AG04450 (cell line): ENCODE data around the gene ANXA4. TPM values are rescaled to one million over a fixed set of nuclear protein-coding genes. Genes with fewer than 3 reads are reported as not detected.

Source experiments
- CTCF ChIA-PET: fragments of 300-600, 350-600 bp; formaldehyde crosslinking; extraction: SDS; loops from one replicate; lab custom pipeline; 2022; ENCODE audit warnings: antibody characterized with exemption, inconsistent platforms; lab: Charles Lee
- POLR2A ChIA-PET: fragments of 350-600 bp; formaldehyde crosslinking; extraction: SDS; loops from one replicate; lab custom pipeline; 2021; ENCODE audit warnings: antibody characterized with exemption, inconsistent platforms; lab: Yijun Ruan, JAX
- DNase-seq: peaks from one replicate; pipeline ENCODE4 v3.0.0-alpha.2; 2011; ENCODE audit warnings: low read depth, low spot score
- H3K27ac ChIP-seq: one replicate; pipeline ENCODE4 v1.5.1; 2012; ENCODE audit warnings: low read depth, low read length, control low read depth
- H3K27me3 ChIP-seq: one replicate; pipeline ENCODE4 v1.6.0; 2012; ENCODE audit warnings: low read length; ENCODE audit not compliant: control insufficient read depth, insufficient read depth
- H3K4me3 ChIP-seq: 2 replicates; pipeline ENCODE4 v1.5.1; 2011; ENCODE audit warnings: mild to moderate bottlenecking, low read depth, low read length, control low read depth
- H3K9me3 ChIP-seq: 2 replicates; pipeline ENCODE4 v1.5.1; 2012; ENCODE audit warnings: low read length; ENCODE audit not compliant: control insufficient read depth, insufficient read depth
- CTCF ChIP-seq: IDR thresholded peaks from 2 replicates; pipeline ENCODE4 v1.5.1; 2011; ENCODE audit warnings: low read depth, low read length, control low read depth, inconsistent platforms
- polyA plus RNA-seq: library from polyadenylated mRNA; depleted of rRNA; stranded (reverse); fragments of >200 nt; gene quantifications from 2 replicates; pipeline ENCODE4 v1.2.3, GENCODE V29; 2011

ANXA4 gene
- polyA plus RNA-seq, 1 experiment = 105 TPM

- DNase-seq = peak; percentile 62
- Histone ChIP-seq H3K27ac (peak overlapping the region; percentile 47), H3K27me3 (no peaks in the 10 kb centered on the region), H3K4me3 (no peak overlapping the region), H3K9me3 (no peaks in the 10 kb centered on the region)
- no peak for TF ChIP-seq CTCF
- ChIA-PET CTCF (interaction anchor here (0.5 to 3.8 kb wide), 6 partner anchors 13 to 65 kb away, joined by 3 to 28 read pairs (median 4); no protein-coding TSS in a partner anchor), POLR2A (interaction anchor here (1.0 to 2.2 kb wide), 3 partner anchors 17 to 47 kb away, joined by 4 to 12 read pairs (median 7); partner anchors contain the start of gene ANXA4)
Observed at GRCh38 chr2:69789175-69789721, 47.3 kb downstream of the ANXA4 start.

- no peak for DNase-seq
- TF ChIP-seq CTCF = peak; percentile 21; the same call in 1 of the 2 replicates
- Histone ChIP-seq H3K4me3 (peak overlapping the region; percentile 15; the same call in 1 of the 2 replicates), H3K9me3 (no peaks in the 10 kb centered on the region), H3K27ac (peak overlapping the region; percentile 61), H3K27me3 (no peaks in the 10 kb centered on the region)
- POLR2A ChIA-PET = interaction anchor here (1.0 to 2.2 kb wide), 3 partner anchors 17 to 48 kb away, joined by 4 to 12 read pairs (median 7); partner anchors contain the start of gene ANXA4
- CTCF ChIA-PET = interaction anchor here (1.1 to 3.8 kb wide), 4 partner anchors 13 to 66 kb away, joined by 3 to 28 read pairs (median 8); no protein-coding TSS in a partner anchor
Observed at GRCh38 chr2:69789772-69790600, 48.1 kb downstream of the ANXA4 start.

GRCh38 chr2:69790601-69790959 is 48.6 kb downstream of the ANXA4 start:
- ChIA-PET POLR2A (interaction anchor here (2.2 kb wide), 1 partner anchor 23 kb away, joined by 12 read pairs; no protein-coding TSS in a partner anchor), CTCF (interaction anchor here (1.1 to 3.8 kb wide), 3 partner anchors 26 to 66 kb away, joined by 3 to 28 read pairs (median 13); no protein-coding TSS in a partner anchor)
- H3K4me3 ChIP-seq = no peak overlapping the region

GRCh38 chr2:69791045-69791444 is 49.1 kb downstream of the ANXA4 start:
- TF ChIP-seq CTCF = no peak
- no peak overlapping the region for H3K27ac ChIP-seq
- H3K9me3 ChIP-seq = no peaks in the 10 kb centered on the region
- ChIA-PET POLR2A (interaction anchor here (2.2 kb wide), 1 partner anchor 24 kb away, joined by 12 read pairs; no protein-coding TSS in a partner anchor), CTCF (interaction anchor here (2.9 to 3.8 kb wide), 2 partner anchors 26 to 67 kb away, joined by 13 to 28 read pairs; no protein-coding TSS in a partner anchor)
- no peaks in the 10 kb centered on the region for H3K27me3 ChIP-seq
- no peak for DNase-seq
- no peak overlapping the region for H3K4me3 ChIP-seq

More at GRCh38 chr2:69790601-69790959, 48.6 kb downstream of the ANXA4 start:
- DNase-seq = no peak
- no peaks in the 10 kb centered on the region for H3K27me3 ChIP-seq
- H3K27ac ChIP-seq = peak overlapping the region; percentile 61
- no peaks in the 10 kb centered on the region for H3K9me3 ChIP-seq
- TF ChIP-seq CTCF = no peak
